Stimulated activated CD4-positive, alpha-beta T cell treated with anti-CD3 and anti-CD28 coated beads, Interleukin-2, amount 100 ng/mL, for 48 hours (primary cell): Measurements from ENCODE around the gene FGD3.

Experiments used
- DNase-seq, 2 donors: peaks; one replicate each; pipeline ENCODE4 v3.0.0-alpha.2; 2020

FGD3 gene

GRCh38 chr9:93057703-93058354 is 110.5 kb downstream of the FGD3 start:
- DNase-seq, result no peak

GRCh38 chr9:93058355-93059010 is 111.2 kb downstream of the FGD3 start, which contains the start of gene SUSD3:
Gene SUSD3 (plus strand): TSS chr9:93058701. CDS start chr9:93058743, 42 bp downstream.
- DNase-seq, result peak; percentile 58 to 76

- DNase-seq, result no peak
Observed at GRCh38 chr9:93059011-93059714, 111.8 kb downstream of the FGD3 start.

DNA sequence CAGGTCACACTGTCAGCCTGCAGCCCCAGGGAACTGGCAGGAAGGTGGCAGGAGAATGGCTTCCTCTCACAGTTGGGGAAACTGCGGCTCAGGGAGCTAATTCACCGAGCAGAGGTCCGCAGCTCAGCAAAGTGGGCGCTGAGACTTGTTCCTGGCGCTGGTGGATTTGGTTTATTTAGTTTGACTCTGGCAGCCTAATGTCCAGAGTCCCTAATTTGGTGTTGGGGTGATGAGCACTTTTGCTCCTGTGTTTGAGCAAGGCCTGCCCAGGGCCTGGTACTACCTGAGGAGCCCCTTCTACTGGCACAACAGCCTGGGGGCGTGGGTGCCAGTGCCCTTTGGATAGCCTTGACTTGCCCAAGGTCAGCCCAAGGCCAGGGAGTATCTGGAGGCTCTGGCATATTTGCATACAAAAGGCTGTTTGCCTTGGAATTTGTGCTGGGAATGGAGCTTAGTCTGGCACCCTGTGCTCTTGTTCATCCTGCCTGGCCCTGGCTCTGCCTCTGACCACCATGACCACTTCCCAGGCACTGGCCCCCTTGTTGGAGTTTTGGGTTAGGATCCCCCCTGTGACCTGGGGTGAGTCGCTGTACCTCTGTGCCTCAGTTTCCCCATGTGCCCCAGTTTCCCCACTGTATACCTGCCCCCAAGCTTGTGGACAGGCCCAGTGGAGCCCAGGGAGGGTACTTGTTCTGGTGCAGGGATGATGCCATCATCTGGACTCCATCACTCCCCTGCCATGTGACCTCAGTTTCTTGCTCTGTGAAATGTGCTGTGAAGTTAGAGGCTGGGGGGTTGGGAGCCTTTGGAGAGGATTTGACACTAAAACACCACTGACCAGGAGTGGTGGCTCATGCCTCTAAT is 112.6 kb downstream of the FGD3 start:
- DNase-seq, result no peak

DNA sequence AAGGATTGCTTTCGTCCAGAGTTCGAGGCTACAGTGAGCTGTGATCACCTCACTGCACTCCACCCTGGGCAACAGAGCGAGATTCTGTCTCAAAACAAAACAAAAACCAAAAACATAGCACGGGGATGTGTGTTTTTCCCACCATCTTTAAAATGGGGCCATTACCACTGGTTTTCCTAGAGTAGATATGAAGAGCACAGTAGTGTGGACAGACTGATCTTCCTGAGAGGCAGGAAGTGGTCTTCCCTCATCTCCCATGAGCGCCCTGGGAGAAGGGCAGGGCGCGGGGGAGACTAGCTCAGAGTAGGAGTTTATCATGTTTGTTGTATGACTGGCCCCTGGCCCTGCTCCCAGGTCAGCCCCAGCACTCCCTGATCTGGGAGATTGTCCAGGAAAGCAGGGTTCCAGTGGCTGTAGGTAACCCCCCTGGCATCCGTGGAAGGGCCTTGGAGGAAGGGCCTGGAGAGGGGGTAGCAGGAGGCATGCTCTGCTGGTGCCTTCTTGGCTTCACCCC is 113.5 kb downstream of the FGD3 start:
- no peak for DNase-seq

- DNase-seq, result no peak
Observed at GRCh38 chr9:93061260-93061751, 114.0 kb downstream of the FGD3 start.

- DNase-seq, result no peak
Observed at GRCh38 chr9:93061791-93062763, 114.8 kb downstream of the FGD3 start.

DNA sequence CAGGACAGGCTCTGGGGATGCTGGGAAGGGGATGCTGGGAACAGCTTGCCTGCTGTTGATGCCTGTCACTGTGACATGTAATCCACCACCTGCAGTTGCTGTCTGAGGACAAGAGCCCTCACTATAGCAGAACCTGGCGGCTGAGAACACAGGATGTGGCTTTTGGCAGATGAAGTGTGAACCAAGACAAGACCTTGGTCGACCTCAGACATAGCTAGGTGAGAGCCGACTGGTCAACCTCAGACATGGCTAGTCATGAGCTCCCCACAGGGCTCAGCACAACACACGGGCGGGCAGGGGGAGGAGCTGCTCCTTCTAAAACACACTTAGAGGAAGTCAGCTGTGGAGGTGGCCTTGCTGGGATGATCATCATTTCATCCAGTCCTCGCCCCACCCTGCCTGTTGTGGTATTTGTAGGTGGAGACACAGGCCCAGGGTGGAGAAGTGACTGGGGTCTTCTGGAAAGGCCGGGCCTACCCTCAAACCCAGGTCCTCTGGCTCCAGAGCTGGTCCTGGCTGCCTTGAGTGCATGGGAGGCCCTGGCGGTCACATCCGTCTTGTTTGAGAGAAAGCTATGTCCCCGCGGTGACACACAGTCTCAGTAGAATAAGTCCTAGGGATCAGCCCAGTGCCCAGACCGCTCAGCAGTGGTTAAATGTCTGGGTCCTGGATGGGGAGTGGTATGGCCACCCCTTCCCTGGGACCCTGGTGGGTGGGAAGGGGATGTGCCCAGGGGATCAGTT is 117.2 kb downstream of the FGD3 start:
- peak; percentile 74 to 77 for DNase-seq

DNA sequence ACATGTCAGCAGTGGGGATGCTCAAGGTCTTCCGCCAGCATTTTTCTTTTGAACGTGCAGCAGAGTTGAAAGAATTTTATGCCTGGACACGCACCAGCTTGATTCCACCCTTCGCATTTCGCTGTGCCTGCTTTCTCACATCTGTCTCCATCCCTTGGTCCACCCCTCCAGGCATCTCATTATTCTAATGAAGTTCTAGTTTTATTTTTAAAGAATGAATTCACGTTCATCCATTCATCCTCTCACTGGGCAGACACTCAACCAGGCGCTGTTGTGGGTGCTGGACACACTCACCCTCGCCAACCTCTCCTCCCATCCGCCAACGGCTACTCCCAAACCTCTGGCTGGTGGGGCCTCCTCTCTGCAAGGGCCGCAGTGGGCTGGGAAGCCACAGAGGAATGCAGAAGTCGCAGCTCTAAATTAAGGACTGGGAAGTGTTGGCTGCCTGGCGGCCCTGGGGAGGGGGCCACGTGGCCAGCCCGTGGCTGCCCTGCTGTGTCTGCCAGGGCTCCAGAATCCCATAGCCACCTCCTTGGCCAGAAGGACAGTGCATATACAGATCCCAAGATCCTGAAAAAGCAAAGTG is 117.9 kb downstream of the FGD3 start:
- DNase-seq, result no peak

DNA sequence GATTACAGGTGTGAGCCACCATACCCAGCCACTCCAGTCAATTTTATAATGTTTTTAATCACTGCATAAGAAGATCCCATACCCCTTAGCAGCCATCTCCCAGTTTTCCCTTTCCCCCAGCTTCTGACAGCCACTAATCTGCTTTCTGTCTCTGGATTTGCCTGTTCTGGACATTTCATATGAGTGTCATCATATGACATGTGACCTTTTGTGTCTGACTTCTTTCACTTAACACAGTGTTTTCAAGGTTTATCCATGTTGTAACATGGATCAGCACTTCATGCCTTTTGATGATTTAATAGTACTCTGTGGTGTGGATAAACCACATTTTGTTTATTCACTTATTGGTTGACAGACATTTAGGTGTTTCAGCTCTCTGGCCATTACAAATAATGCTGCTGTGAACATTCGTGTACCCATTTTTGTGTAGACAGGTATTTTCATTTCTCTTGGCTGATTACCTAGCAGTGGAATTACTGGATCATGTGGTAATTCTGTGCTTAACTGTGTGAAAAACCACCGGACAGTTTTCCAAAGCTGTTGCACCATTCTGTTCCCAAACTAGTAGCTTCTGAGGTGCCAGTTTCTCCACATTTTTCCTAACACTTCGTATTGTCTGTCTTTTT is 119.8 kb downstream of the FGD3 start:
- no peak for DNase-seq

GRCh38 chr9:93068956-93069355 is 121.6 kb downstream of the FGD3 start:
- DNase-seq, result no peak

- DNase-seq, result no peak
Observed at GRCh38 chr9:93071464-93071863, 124.1 kb downstream of the FGD3 start.

- DNase-seq, result no peak
Observed at GRCh38 chr9:93072383-93072795, 125.1 kb downstream of the FGD3 start.

- DNase-seq, result no peak
Observed at GRCh38 chr9:93076101-93076791, 128.9 kb downstream of the FGD3 start.

- DNase-seq, result no peak
Observed at GRCh38 chr9:93076792-93077128, 129.4 kb downstream of the FGD3 start.

GRCh38 chr9:93077367-93077766 is 130.0 kb downstream of the FGD3 start:
- DNase-seq, result no peak

- no peak for DNase-seq
Observed at GRCh38 chr9:93077811-93078210, 130.5 kb downstream of the FGD3 start.

GRCh38 chr9:93079371-93079770 is 132.0 kb downstream of the FGD3 start:
- DNase-seq, result no peak

DNA sequence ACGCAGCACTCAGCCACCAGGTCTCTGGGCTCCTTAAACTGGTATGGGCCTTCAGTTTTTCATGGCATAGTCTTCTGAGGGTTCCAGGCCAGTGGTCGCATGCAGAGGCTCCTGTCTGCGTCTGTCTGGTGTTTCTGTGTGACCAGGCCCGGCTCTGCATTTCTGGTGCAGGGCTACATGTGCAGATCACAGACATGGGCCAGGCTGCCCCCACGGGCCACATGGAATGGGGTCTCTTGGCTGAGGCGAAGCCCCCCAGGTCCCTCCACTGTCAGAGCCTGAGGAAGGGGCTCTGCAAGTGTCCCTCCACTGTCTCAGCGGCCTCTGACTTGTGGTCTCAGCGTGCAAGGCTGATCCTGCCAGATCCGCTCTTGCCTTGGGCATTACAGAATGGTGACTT is 133.1 kb downstream of the FGD3 start:
- no peak for DNase-seq
